GM12878 (cell line): ENCODE results near the gene KDM5B. TPM values are rescaled to one million over a fixed set of nuclear protein-coding genes. Genes with fewer than 3 reads are reported as not detected.

Experiments
- ATAC-seq: fragments of 200-7000 bp; cut with Tn5 transposase; 3 replicates; pipeline ENCODE4 v1.9.1; 2020; ENCODE audit warnings: mild to moderate bottlenecking, moderate library complexity
- BruUV-seq: library from RNA; stranded (reverse); fragments of 400-500 nt; replicated peaks from 2 replicates; lab custom pipeline; 2021; lab: Mats Ljungman, UMichigan
- CTCF ChIA-PET: fragments of 300-600 bp; sonication (Branson Sonifier 250); formaldehyde crosslinking; extraction: SDS; loops from one replicate; lab custom pipeline; 2021; ENCODE audit warnings: inconsistent platforms; lab: Yijun Ruan, JAX
- POLR2A ChIA-PET: fragments of 350-600 bp; formaldehyde crosslinking; extraction: SDS; loops from one replicate; lab custom pipeline; 2021; ENCODE audit warnings: inconsistent platforms; lab: Charles Lee
- RAD21 ChIA-PET: fragments of 300-600 bp; sonication (Branson Sonifier 250); formaldehyde crosslinking; loops from one replicate; lab custom pipeline; 2023; ENCODE audit warnings: antibody characterized with exemption; ENCODE audit not compliant: unreplicated experiment; lab: Charles Lee
- SMC1A ChIA-PET: fragments of 300-600 bp; sonication (Branson Sonifier 250); formaldehyde crosslinking; loops from one replicate; lab custom pipeline; 2023; ENCODE audit not compliant: unreplicated experiment, uncharacterized antibody; lab: Charles Lee
- DNase-seq: peaks from one replicate; pipeline ENCODE4 v3.0.0-alpha.2; 2011; ENCODE audit warnings: low read depth, low spot score
- FAIRE-seq: peaks from 3 replicates; lab custom pipeline; 2011; peaks lifted over from hg19 to GRCh38; lab: Jason Lieb, UNC
- H2AFZ ChIP-seq: 2 replicates; pipeline ENCODE4 v1.6.0; 2011; ENCODE audit warnings: low read depth, low read length, control low read depth; ENCODE audit not compliant: control insufficient read depth
- H3K27ac ChIP-seq: 2 replicates; pipeline ENCODE4 v1.5.1; 2011; ENCODE audit warnings: control low read depth; ENCODE audit not compliant: control insufficient read depth, insufficient read depth
- H3K27me3 ChIP-seq, 2 experiments: replicated peaks in 1 of 2; 2 replicates each; pipeline versions ENCODE4 v1.6.0 to v1.6.1; 2011; ENCODE audit warnings: low read length in 1 of 2; ENCODE audit not compliant: control insufficient read depth in 2 of 2, insufficient read depth in 2 of 2
- H3K36me3 ChIP-seq, 2 experiments: 2 replicates each; pipeline ENCODE4 v1.5.1; 2011; ENCODE audit warnings: low read length in 1 of 2; ENCODE audit not compliant: control insufficient read depth in 2 of 2, insufficient read depth in 2 of 2
- H3K4me1 ChIP-seq: 2 replicates; pipeline ENCODE4 v1.6.1; 2011; ENCODE audit warnings: mild to moderate bottlenecking, low read length, moderate library complexity, mixed read lengths; ENCODE audit not compliant: control insufficient read depth, insufficient read depth
- H3K4me2 ChIP-seq: 2 replicates; pipeline ENCODE4 v1.6.0; 2011; ENCODE audit warnings: control low read depth; ENCODE audit not compliant: control insufficient read depth, insufficient read depth
- H3K4me3 ChIP-seq: fragments of 200-600 bp; sonication (generic); 2 replicates; pipeline ENCODE4 v1.5.1; 2016
- H3K79me2 ChIP-seq: 2 replicates; pipeline ENCODE4 v1.6.0; 2011; ENCODE audit warnings: low read length; ENCODE audit not compliant: control insufficient read depth, insufficient read depth
- H3K9ac ChIP-seq: 2 replicates; pipeline ENCODE4 v1.8.0; 2011; ENCODE audit warnings: low read length, control low read depth, mixed read lengths; ENCODE audit not compliant: control insufficient read depth, insufficient read depth
- H3K9me3 ChIP-seq: replicated peaks from 3 replicates; pipeline ENCODE4 v1.5.1; 2011; ENCODE audit warnings: mild to moderate bottlenecking, low read length; ENCODE audit not compliant: control insufficient read depth, insufficient read depth
- H4K20me1 ChIP-seq: 2 replicates; pipeline ENCODE4 v1.6.0; 2011; ENCODE audit not compliant: control insufficient read depth, insufficient read depth
- ATF3 ChIP-seq: IDR thresholded peaks from 2 replicates; pipeline ENCODE4 v1.6.1; 2011; ENCODE audit warnings: low read depth, mild to moderate bottlenecking, low read length, moderate library complexity, borderline replicate concordance; ENCODE audit errors: extremely low read depth
- BCL11A ChIP-seq: IDR thresholded peaks from 2 replicates; pipeline ENCODE4 v1.6.1; 2011; ENCODE audit warnings: low read depth, low read length
- CHD4 ChIP-seq: fragments of 200-600 bp; sonication (generic); IDR thresholded peaks from 2 replicates; pipeline ENCODE4 v1.6.1; 2016; ENCODE audit warnings: mild to moderate bottlenecking
- EED ChIP-seq: sonication (generic); IDR thresholded peaks from 2 replicates; pipeline ENCODE4 v1.6.1; 2016; ENCODE audit warnings: antibody characterized with exemption, low read depth
- GATAD2B ChIP-seq: fragments of 450-650 bp; conservative IDR thresholded peaks from 2 replicates; pipeline ENCODE4 v1.6.1; 2017; ENCODE audit warnings: low read depth, mild to moderate bottlenecking, moderate library complexity
- IRF5 ChIP-seq: fragments of 450-650 bp; IDR thresholded peaks from 2 replicates; pipeline ENCODE4 v1.6.1; 2017; ENCODE audit warnings: borderline replicate concordance
- MEF2A ChIP-seq: IDR thresholded peaks from 2 replicates; pipeline ENCODE4 v1.6.1; 2011; ENCODE audit warnings: low read depth, mild to moderate bottlenecking, low read length, moderate library complexity; ENCODE audit not compliant: insufficient read depth
- NFYA ChIP-seq: IDR thresholded peaks from 2 replicates; pipeline ENCODE4 v1.6.1; 2011; ENCODE audit warnings: low read depth, mild to moderate bottlenecking, low read length, improper control_type of control experiment, borderline replicate concordance
- PML ChIP-seq: IDR thresholded peaks from 2 replicates; pipeline ENCODE4 v1.6.1; 2012; ENCODE audit warnings: low read length, inconsistent platforms
- SMAD5 ChIP-seq: IDR thresholded peaks from 2 replicates; pipeline ENCODE4 v1.6.1; 2016; ENCODE audit warnings: antibody characterized with exemption, low read depth
- USF2 ChIP-seq: IDR thresholded peaks from 2 replicates; pipeline ENCODE4 v1.6.1; 2011; ENCODE audit warnings: low read depth, low read length, improper control_type of control experiment, borderline replicate concordance
- WGBS: methylation state at CpG from one replicate; pipeline ENCODE4 v1.1.6; 2016; ENCODE audit warnings: low lambda C conversion rate; ENCODE audit not compliant: insufficient replicate concordance, insufficient coverage; ENCODE audit errors: missing lambda C conversion rate; 5-methylcytosine and 5-hydroxymethylcytosine counted together
- in situ Hi-C: fragments of 300-500 bp; cut with MboI; formaldehyde crosslinking; loops from 9 replicates; pipeline ENCODE4 v1.14.3; 2018; ENCODE audit warnings: mixed read lengths
- intact Hi-C: fragments of 100-400 bp; cut with micrococcal nuclease; formaldehyde crosslinking; loops from one replicate; pipeline ENCODE4 v1.14.2; 2022; ENCODE audit not compliant: unreplicated experiment
- polyA plus RNA-seq, 11 experiments: library from polyadenylated mRNA; depleted of rRNA in 4 of 11; unstranded in 6 of 11; stranded (reverse) in 5 of 11; fragments of >200 nt; fragmentation: Nextera tagmentation in 4 of 11; fragmentation: Illumina TruSeq in 1 of 11; extraction: Ambion mirVana in 4 of 11; extraction: Trizol in 1 of 11; gene quantifications; 1 replicate in 1 of 11; 2 replicates in 10 of 11; pipeline versions ENCODE4 v1.2.1 to v1.2.3, GENCODE V29; 2011 to 2016; ENCODE audit warnings: inconsistent platforms in 2 of 11, missing spikeins in 2 of 11, low read depth in 1 of 11
- total RNA-seq, 4 experiments: library from RNA; depleted of rRNA in 3 of 4; stranded (reverse); fragments of >200 nt in 3 of 4; fragmentation: Illumina TruSeq in 1 of 4; extraction: Trizol in 1 of 4; gene quantifications; 2 replicates each; pipeline versions ENCODE4 v1.2.1 to v1.2.3, GENCODE V29; 2013 to 2021

The KDM5B gene
- total and polyA plus RNA-seq, 10 of the 15 experiments (the other 5 are each of a cell fraction or from before 2014, with no cell fraction given): 1.7 to 26.6 (median 8.1) TPM

- DNase-seq (no peak), FAIRE-seq (no peak), ATAC-seq (no peak)
- no TSS peak for BruUV-seq
- SMC1A ChIA-PET: interaction anchor here (1.1 kb wide), 1 partner anchor 110 kb away, joined by 3 read pairs; no protein-coding TSS in a partner anchor
- H2AFZ ChIP-seq: no peak overlapping the region
- CTCF ChIA-PET: no interaction called here
- no peak overlapping the region for H3K4me2 ChIP-seq
- H3K27me3 ChIP-seq: peaks cover 0 to 5% of the 10 kb centered on the region in 2 experiments; a peak in 3 of 4 replicates
- H3K79me2 ChIP-seq: no peaks in the 10 kb centered on the region
- no peaks in the 10 kb centered on the region for H3K4me1 ChIP-seq
- no peaks in the 10 kb centered on the region for H3K36me3 ChIP-seq
- POLR2A ChIA-PET: no interaction called here
- intact Hi-C loops: no loop called here
- peaks cover 2% of the 10 kb centered on the region; the same call in 1 of the 2 replicates for H4K20me1 ChIP-seq
- no peak overlapping the region for H3K27ac ChIP-seq
- in situ Hi-C loops: no loop called here
- no peak overlapping the region for H3K4me3 ChIP-seq
- TF ChIP-seq GATAD2B (no peak), MEF2A (no peak), PML (no peak), EED (no peak), USF2 (no peak), NFYA (no peak)
- no peaks in the 10 kb centered on the region for H3K9me3 ChIP-seq
- no peak overlapping the region for H3K9ac ChIP-seq
- 49% methylated on average over 6 of the region's 6 CpGs for whole genome bisulfite sequencing
- RAD21 ChIA-PET: no interaction called here
These were observed 111.2 kb downstream of the KDM5B start for GRCh38 chr1:202697038-202697437.

- H3K9ac ChIP-seq: no peak overlapping the region
- ATAC-seq (no peak), FAIRE-seq (no peak), DNase-seq (no peak)
- intact Hi-C loops: no loop called here
- H2AFZ ChIP-seq: no peak overlapping the region
- no peaks in the 10 kb centered on the region for H3K36me3 ChIP-seq
- H3K4me1 ChIP-seq: no peaks in the 10 kb centered on the region
- WGBS: 16% methylated on average over 5 of the region's 5 CpGs
- RAD21 ChIA-PET: no interaction called here
- in situ Hi-C loops: no loop called here
- H3K9me3 ChIP-seq: no peaks in the 10 kb centered on the region
- POLR2A ChIA-PET: no interaction called here
- SMC1A ChIA-PET: interaction anchor here (0.6 kb wide), 1 partner anchor 22 kb away, joined by 3 read pairs; no protein-coding TSS in a partner anchor
- no peak overlapping the region for H3K4me2 ChIP-seq
- H3K27me3 ChIP-seq: peaks cover 0 to 6% of the 10 kb centered on the region in 2 experiments; a peak in 2 of 4 replicates
- H4K20me1 ChIP-seq: peaks cover 2% of the 10 kb centered on the region; the same call in 1 of the 2 replicates
- CTCF ChIA-PET: no interaction called here
- no peak overlapping the region for H3K4me3 ChIP-seq
- H3K79me2 ChIP-seq: no peaks in the 10 kb centered on the region
- no TSS peak for BruUV-seq
- H3K27ac ChIP-seq: no peak overlapping the region
- TF ChIP-seq BCL11A: no peak
- no peak for TF ChIP-seq ATF3
- TF ChIP-seq SMAD5: no peak
- no peak for TF ChIP-seq CHD4
- TF ChIP-seq IRF5: no peak
These were observed 113.9 kb downstream of the KDM5B start for GRCh38 chr1:202694314-202694713.
